Natural killer cell (primary cell): ENCODE data around the gene SYPL2. TPM values are rescaled to one million over a fixed set of nuclear protein-coding genes. Genes with fewer than 3 reads are reported as not detected.

Experiments
- ATAC-seq, 3 donors: fragments of 150-1000 bp in 2 of 3; fragments of 200-7000 bp in 1 of 3; cut with Tn5 transposase; 1 replicate in 1 of 3; 2 replicates in 2 of 3; pipeline ENCODE4 v1.10.0; 2021; ENCODE audit warnings: mild to moderate bottlenecking in 2 of 3, moderate library complexity in 2 of 3
- DNase-seq, 2 donors: peaks; one replicate each; pipeline versions ENCODE4 v3.0.0 to v3.0.0-alpha.2; 2013 to 2021; ENCODE audit warnings: mixed read lengths in 1 of 2
- H3K27ac ChIP-seq: one replicate; pipeline ENCODE4 v1.5.1; 2013; ENCODE audit warnings: mild to moderate bottlenecking, low read length
- H3K27me3 ChIP-seq: one replicate; pipeline ENCODE4 v1.6.1; 2013; ENCODE audit warnings: low read length; ENCODE audit not compliant: control insufficient read depth, insufficient read depth
- H3K36me3 ChIP-seq: one replicate; pipeline ENCODE4 v1.6.1; 2013; ENCODE audit warnings: low read length; ENCODE audit not compliant: control insufficient read depth, insufficient read depth
- H3K4me1 ChIP-seq: one replicate; pipeline ENCODE4 v1.6.1; 2013; ENCODE audit warnings: low read length; ENCODE audit not compliant: control insufficient read depth, insufficient read depth
- H3K4me3 ChIP-seq: one replicate; pipeline ENCODE4 v1.5.1; 2013; ENCODE audit warnings: low read length
- H3K9me3 ChIP-seq: one replicate; pipeline ENCODE4 v1.6.1; 2013; ENCODE audit warnings: low read length; ENCODE audit not compliant: control insufficient read depth, insufficient read depth
- H3K27ac Mint-ChIP-seq, 2 donors: one replicate each; pipeline ENCODE4 v1.8.0; 2022; ENCODE audit warnings: mild to moderate bottlenecking in 2 of 2, mixed read lengths in 2 of 2, moderate library complexity in 1 of 2
- H3K27me3 Mint-ChIP-seq, 2 donors: one replicate each; pipeline ENCODE4 v1.8.0; 2022; ENCODE audit warnings: low read depth in 2 of 2, mixed read lengths in 2 of 2
- H3K36me3 Mint-ChIP-seq: one replicate; pipeline ENCODE4 v1.8.0; 2022; ENCODE audit warnings: mixed read lengths
- H3K4me1 Mint-ChIP-seq, 2 donors: one replicate each; pipeline ENCODE4 v1.8.0; 2022; ENCODE audit warnings: mixed read lengths in 2 of 2
- H3K4me3 Mint-ChIP-seq: one replicate; pipeline ENCODE4 v1.8.0; 2022; ENCODE audit warnings: mild to moderate bottlenecking, moderate library complexity, mixed read lengths
- H3K9me3 Mint-ChIP-seq, 2 donors: one replicate each; pipeline ENCODE4 v1.8.0; 2022; ENCODE audit warnings: mixed read lengths in 2 of 2
- CTCF ChIP-seq: fragments of 200-600 bp; IDR thresholded peaks from one replicate; pipeline ENCODE4 v1.8.0; 2022; ENCODE audit warnings: antibody characterized with exemption
- WGBS: methylation state at CpG from one replicate; pipeline ENCODE4 v1.1.7; 2013; ENCODE audit warnings: missing lambda C conversion rate; ENCODE audit not compliant: insufficient coverage; 5-methylcytosine and 5-hydroxymethylcytosine counted together
- intact Hi-C: fragments of 100-400 bp; cut with micrococcal nuclease; formaldehyde crosslinking; loops from one replicate; pipeline ENCODE4 v1.14.2; 2022
- total RNA-seq, 4 donors: library from RNA; stranded (reverse); fragments of 120-200 nt in 1 of 4; gene quantifications; one replicate each; pipeline versions ENCODE4 v1.2.3 to v1.2.4, GENCODE V29; 2013 to 2022

The SYPL2 gene
- total RNA-seq, 3 donors from 2014 or later (not counting 1 experiment from before 2014, with no cell fraction given), result not detected

GRCh38 chr1:109478806-109479205 is 12.5 kb downstream of the SYPL2 start:
- intact Hi-C loops, result no loop called here
- H3K27ac Mint-ChIP-seq, result no peak overlapping the region
- Histone ChIP-seq H3K36me3 (no peaks in the 10 kb centered on the region), H3K9me3 (no peaks in the 10 kb centered on the region), H3K4me1 (peaks cover 12% of the 10 kb centered on the region), H3K27me3 (peaks cover 5% of the 10 kb centered on the region), H3K27ac (no peak overlapping the region), H3K4me3 (no peak overlapping the region)
- H3K9me3 Mint-ChIP-seq, result no peaks in the 10 kb centered on the region
- no peaks in the 10 kb centered on the region for H3K36me3 Mint-ChIP-seq
- DNase-seq (peak in 1 of 2 donors; percentile 67), ATAC-seq (no peak)
- no peak overlapping the region for H3K4me3 Mint-ChIP-seq
- TF ChIP-seq CTCF, result no peak
- WGBS, result 12% methylated on average over 6 of the region's 7 CpGs
- H3K4me1 Mint-ChIP-seq, result peaks cover 8 to 13% of the 10 kb centered on the region in 2 donors
- peaks cover 30 to 39% of the 10 kb centered on the region in 2 donors for H3K27me3 Mint-ChIP-seq

GRCh38 chr1:109479311-109479710 is 13.0 kb downstream of the SYPL2 start:
- WGBS, result 62% methylated on average over 5 of the region's 5 CpGs
- Histone ChIP-seq H3K4me1 (peaks cover 15% of the 10 kb centered on the region), H3K36me3 (no peaks in the 10 kb centered on the region), H3K27me3 (peaks cover 5% of the 10 kb centered on the region), H3K9me3 (no peaks in the 10 kb centered on the region), H3K27ac (no peak overlapping the region), H3K4me3 (no peak overlapping the region)
- H3K4me3 Mint-ChIP-seq, result no peak overlapping the region
- H3K36me3 Mint-ChIP-seq, result no peaks in the 10 kb centered on the region
- intact Hi-C loops, result no loop called here
- TF ChIP-seq CTCF, result no peak
- H3K9me3 Mint-ChIP-seq, result no peaks in the 10 kb centered on the region
- ATAC-seq (no peak), DNase-seq (no peak)
- H3K27ac Mint-ChIP-seq, result no peak overlapping the region
- peaks cover 30 to 39% of the 10 kb centered on the region in 2 donors for H3K27me3 Mint-ChIP-seq
- H3K4me1 Mint-ChIP-seq, result peaks cover 12 to 16% of the 10 kb centered on the region in 2 donors

- Mint-ChIP-seq H3K27me3 (peaks cover 30 to 39% of the 10 kb centered on the region in 2 donors), H3K9me3 (no peaks in the 10 kb centered on the region), H3K36me3 (no peaks in the 10 kb centered on the region), H3K4me3 (no peak overlapping the region), H3K27ac (no peak overlapping the region), H3K4me1 (peaks cover 18 to 22% of the 10 kb centered on the region in 2 donors)
- Histone ChIP-seq H3K4me1 (peaks cover 21% of the 10 kb centered on the region), H3K9me3 (no peaks in the 10 kb centered on the region), H3K36me3 (no peaks in the 10 kb centered on the region), H3K4me3 (no peak overlapping the region), H3K27ac (no peak overlapping the region), H3K27me3 (peaks cover 5% of the 10 kb centered on the region)
- intact Hi-C loops, result loop anchor here (5.0 kb wide), 1 partner anchor 233 kb away; the partner anchor contains the start of gene CELSR2
- no peak for TF ChIP-seq CTCF
- DNase-seq (no peak), ATAC-seq (no peak)
- 82% methylated on average over 3 of the region's 3 CpGs for WGBS
These were observed 13.6 kb downstream of the SYPL2 start for GRCh38 chr1:109479901-109480300.

- Histone ChIP-seq H3K4me1 (peaks cover 22% of the 10 kb centered on the region), H3K4me3 (no peak overlapping the region), H3K9me3 (no peaks in the 10 kb centered on the region), H3K36me3 (no peaks in the 10 kb centered on the region), H3K27me3 (peaks cover 5% of the 10 kb centered on the region), H3K27ac (no peak overlapping the region)
- WGBS, result 85% methylated on average over 2 of the region's 2 CpGs
- no peak for DNase-seq
- H3K36me3 Mint-ChIP-seq, result no peaks in the 10 kb centered on the region
- no peak overlapping the region for H3K4me3 Mint-ChIP-seq
- H3K27ac Mint-ChIP-seq, result no peak overlapping the region
- H3K27me3 Mint-ChIP-seq, result peaks cover 23 to 28% of the 10 kb centered on the region in 2 donors
- intact Hi-C loops, result loop anchor here (5.0 kb wide), 1 partner anchor 234 kb away; the partner anchor contains the start of gene CELSR2
- ATAC-seq, result no peak
- TF ChIP-seq CTCF, result no peak
- H3K4me1 Mint-ChIP-seq, result peaks cover 22 to 24% of the 10 kb centered on the region in 2 donors
- H3K9me3 Mint-ChIP-seq, result no peaks in the 10 kb centered on the region
These were observed 15.3 kb downstream of the SYPL2 start for GRCh38 chr1:109481646-109482045.
